Cardiac septum (tissue), 1 donor: ENCODE data around the gene PARG. TPM values are rescaled to one million over a fixed set of nuclear protein-coding genes. Genes with fewer than 3 reads are reported as not detected.
"Not testable (repeated sequence)": the region's sequence is repeated elsewhere in the genome, so short reads cannot be mapped to it uniquely, and the experiment has no call there.

Source experiments
- DNase-seq: peaks from one replicate; pipeline ENCODE4 v3.0.0-alpha.2; 2020; ENCODE audit warnings: low spot score
- intact Hi-C: fragments of 100-400 bp; cut with DNase I; formaldehyde crosslinking; loops from one replicate; pipeline ENCODE4 v1.14.0; 2022
- total RNA-seq: library from RNA; stranded (reverse); fragmentation: NEBNext Ultra II Directional; extraction: Animal tissue kit (Norgen Biotek cat#: 25700); gene quantifications from one replicate; pipeline ENCODE4 v1.2.1, GENCODE V29; 2021
- donor health status: DM: no; HTN: no; CAD: no.

The PARG gene
- total RNA-seq, 1 donor from 2014 or later = 23.4 TPM

- intact Hi-C loops, DNase-seq: not testable (repeated sequence)
Observed at GRCh38 chr10:49910295-49910694, 31.5 kb downstream of the PARG start.

GRCh38 chr10:49908290-49909080, 33.3 kb downstream of the PARG start:
- intact Hi-C loops, DNase-seq: not testable (repeated sequence)

- intact Hi-C loops, DNase-seq: not testable (repeated sequence)
Observed at GRCh38 chr10:49903829-49904228, 38.0 kb downstream of the PARG start.

- DNase-seq = not testable (repeated sequence)
Observed at GRCh38 chr10:49900406-49900805, 41.4 kb downstream of the PARG start.

GRCh38 chr10:49899999-49900398, 41.8 kb downstream of the PARG start:
- DNase-seq, intact Hi-C loops: not testable (repeated sequence)

More at GRCh38 chr10:49900406-49900805, 41.4 kb downstream of the PARG start:
- intact Hi-C loops = not testable (repeated sequence)

- DNase-seq, intact Hi-C loops: not testable (repeated sequence)
Observed at GRCh38 chr10:49890025-49890424, 51.8 kb downstream of the PARG start.

GRCh38 chr10:49884739-49885331, 57.0 kb downstream of the PARG start:
- DNase-seq, intact Hi-C loops: not testable (repeated sequence)

- intact Hi-C loops, DNase-seq: not testable (repeated sequence)
Observed at GRCh38 chr10:49883852-49884251, 58.0 kb downstream of the PARG start.

GRCh38 chr10:49882327-49882726, 59.5 kb downstream of the PARG start:
- intact Hi-C loops, DNase-seq: not testable (repeated sequence)

- DNase-seq, intact Hi-C loops: not testable (repeated sequence)
Observed at GRCh38 chr10:49872740-49873139, 69.1 kb downstream of the PARG start.

GRCh38 chr10:49871462-49871861, 70.4 kb downstream of the PARG start:
- intact Hi-C loops, DNase-seq: not testable (repeated sequence)

GRCh38 chr10:49859933-49860332, 81.9 kb downstream of the PARG start:
- DNase-seq, intact Hi-C loops: not testable (repeated sequence)

GRCh38 chr10:49858697-49859382, 83.0 kb downstream of the PARG start:
- intact Hi-C loops, DNase-seq: not testable (repeated sequence)

- intact Hi-C loops, DNase-seq: not testable (repeated sequence)
Observed at GRCh38 chr10:49849520-49849919, 92.3 kb downstream of the PARG start.

GRCh38 chr10:49844775-49845595, 96.8 kb downstream of the PARG start:
- intact Hi-C loops = no loop called here
- DNase-seq = no peak

GRCh38 chr10:49842333-49842628, 99.5 kb downstream of the PARG start:
- DNase-seq, intact Hi-C loops: not testable (repeated sequence)

GRCh38 chr10:49841615-49842332, 100.1 kb downstream of the PARG start:
- no peak for DNase-seq
- intact Hi-C loops = no loop called here

GRCh38 chr10:49837685-49838084, 104.1 kb downstream of the PARG start:
- DNase-seq = no peak
- intact Hi-C loops = no loop called here

GRCh38 chr10:49837051-49837478, 104.8 kb downstream of the PARG start:
- intact Hi-C loops = no loop called here
- no peak for DNase-seq
